HepG2 (cell line): ENCODE data around the gene MMP7. TPM values are rescaled to one million over a fixed set of nuclear protein-coding genes. Genes with fewer than 3 reads are reported as not detected.

Experiments
- ATRX ChIP-seq: sonication (generic); formaldehyde crosslinking; IDR thresholded peaks from 2 replicates; pipeline ENCODE4 v1.4.0; 2020; ENCODE audit warnings: missing genetic modification reagents, borderline replicate concordance
- FOXO1 ChIP-seq: sonication (generic); formaldehyde crosslinking; IDR thresholded peaks from 2 replicates; pipeline ENCODE4 v1.4.0; 2020; ENCODE audit warnings: missing genetic modification reagents
- FOXP1 ChIP-seq, 2 experiments: fragments of 450-650 bp in 1 of 2; IDR thresholded peaks; 2 replicates each; pipeline ENCODE4 v1.6.1; 2017 to 2018; ENCODE audit warnings: antibody characterized with exemption in 1 of 2
- HMGA1 ChIP-seq: sonication (generic); formaldehyde crosslinking; conservative IDR thresholded peaks from 2 replicates; pipeline ENCODE4 v1.4.0; 2020; ENCODE audit warnings: missing genetic modification reagents
- IKZF4 ChIP-seq: sonication (generic); formaldehyde crosslinking; IDR thresholded peaks from 2 replicates; pipeline ENCODE4 v1.5.1; 2020; ENCODE audit warnings: borderline replicate concordance, mild to moderate bottlenecking, low read depth, missing genetic modification reagents; ENCODE audit errors: not compliant biosample characterization
- JUN ChIP-seq: sonication (generic); formaldehyde crosslinking; IDR thresholded peaks from 2 replicates; pipeline ENCODE4 v1.4.0; 2020; ENCODE audit warnings: mild to moderate bottlenecking, missing genetic modification reagents
- MAFK ChIP-seq, 2 experiments: IDR thresholded peaks in 1 of 2; conservative IDR thresholded peaks in 1 of 2; 2 replicates each; pipeline ENCODE4 v1.6.1; 2011; ENCODE audit warnings: improper control_type of control experiment in 2 of 2, low read length in 2 of 2
- MBNL3 ChIP-seq: fragments of 250-450 bp; sonication (Bioruptor Pico); conservative IDR thresholded peaks from 2 replicates; pipeline ENCODE4 v1.8.0; 2022; ENCODE audit warnings: mild to moderate bottlenecking, inconsistent platforms
- MYNN ChIP-seq: sonication (generic); formaldehyde crosslinking; IDR thresholded peaks from 2 replicates; pipeline ENCODE4 v1.4.0; 2020; ENCODE audit warnings: mild to moderate bottlenecking, low read depth, missing genetic modification reagents
- NCOA5 ChIP-seq: sonication (generic); formaldehyde crosslinking; IDR thresholded peaks from 2 replicates; pipeline ENCODE4 v1.4.0; 2020; ENCODE audit warnings: missing genetic modification reagents
- NONO ChIP-seq, 2 experiments: fragments of 450-650 bp in 1 of 2; sonication (generic) in 1 of 2; formaldehyde crosslinking in 1 of 2; IDR thresholded peaks in 1 of 2; conservative IDR thresholded peaks in 1 of 2; 2 replicates each; pipeline versions ENCODE4 v1.6.1 to v1.8.0; 2017 to 2022; ENCODE audit warnings: mild to moderate bottlenecking in 1 of 2, missing genetic modification reagents in 1 of 2, moderate library complexity in 1 of 2
- SP1 ChIP-seq, 2 experiments: fragments of 450-650 bp in 1 of 2; sonication (generic) in 1 of 2; formaldehyde crosslinking in 1 of 2; IDR thresholded peaks; 2 replicates each; pipeline versions ENCODE4 v1.4.0 to v1.6.1; 2016 to 2020; ENCODE audit warnings: missing genetic modification reagents in 1 of 2
- TBL1XR1 ChIP-seq: fragments of 150-350 bp; IDR thresholded peaks from 2 replicates; pipeline ENCODE4 v1.6.1; 2014; ENCODE audit warnings: borderline replicate concordance, low read length; ENCODE audit not compliant: partially characterized antibody
- ZFX ChIP-seq: sonication (generic); formaldehyde crosslinking; IDR thresholded peaks from 2 replicates; pipeline ENCODE4 v1.4.0; 2020; ENCODE audit warnings: mild to moderate bottlenecking, low read depth, missing genetic modification reagents, moderate library complexity
- ZNF430 ChIP-seq: sonication (generic); formaldehyde crosslinking; IDR thresholded peaks from 2 replicates; pipeline ENCODE4 v1.9.0; 2021; ENCODE audit warnings: mild to moderate bottlenecking, missing genetic modification reagents
- ZNF468 ChIP-seq: sonication (generic); formaldehyde crosslinking; IDR thresholded peaks from 2 replicates; pipeline ENCODE4 v1.8.0; 2022; ENCODE audit warnings: mild to moderate bottlenecking, moderate library complexity, missing genetic modification reagents
- ZNF563 ChIP-seq: sonication (generic); formaldehyde crosslinking; IDR thresholded peaks from 2 replicates; pipeline ENCODE4 v1.8.0; 2022; ENCODE audit warnings: mild to moderate bottlenecking, moderate library complexity, missing genetic modification reagents
- ZNF564 ChIP-seq: sonication (generic); formaldehyde crosslinking; IDR thresholded peaks from 2 replicates; pipeline ENCODE4 v1.8.1; 2023; ENCODE audit warnings: mild to moderate bottlenecking, missing genetic modification reagents
- polyA plus RNA-seq, 8 experiments: library from polyadenylated mRNA; depleted of rRNA in 3 of 8; stranded (reverse) in 7 of 8; unstranded in 1 of 8; fragments of >200 nt; fragmentation: Illumina TruSeq in 4 of 8; extraction: Trizol in 4 of 8; gene quantifications; 2 replicates each; pipeline versions ENCODE4 v1.2.1 to v1.2.3, GENCODE V29; 2011 to 2016; ENCODE audit warnings: low read depth in 4 of 8, missing spikeins in 1 of 8, mixed read lengths in 1 of 8; ENCODE audit not compliant: insufficient read depth in 1 of 8
- total RNA-seq, 5 experiments: library from RNA; depleted of rRNA; stranded (reverse); fragments of >200 nt; fragmentation: Illumina TruSeq; extraction: Trizol; gene quantifications; 2 replicates each; pipeline ENCODE4 v1.2.3, GENCODE V29; 2016; ENCODE audit warnings: low read depth in 1 of 5
- TF ChIP-seq, protein P1 (sequence below), 2 experiments: sonication (generic) in 1 of 2; formaldehyde crosslinking in 1 of 2; IDR thresholded peaks; 2 replicates each; pipeline versions ENCODE4 v1.4.0 to v1.6.1; 2016 to 2020; ENCODE audit warnings: borderline replicate concordance in 1 of 2, low read depth in 1 of 2, mild to moderate bottlenecking in 1 of 2, missing genetic modification reagents in 1 of 2
- TF ChIP-seq, protein P2 (sequence below): sonication (generic); formaldehyde crosslinking; IDR thresholded peaks from 2 replicates; pipeline ENCODE4 v1.4.0; 2020; ENCODE audit warnings: low read depth, missing genetic modification reagents

MMP7 gene
- total and polyA plus RNA-seq, 2 of the 13 experiments (the other 11 are each of a cell fraction or from before 2014, with no cell fraction given), result 0.17 TPM; not detected in 1

GRCh38 chr11:102476812-102477211 lies 53.7 kb downstream of the MMP7 start (continued):
- TF ChIP-seq MYNN (CRISPR knock-in tag), result no peak
- TF ChIP-seq MBNL3 (CRISPR knock-in tag), result no peak
- TF ChIP-seq, protein P1, sequence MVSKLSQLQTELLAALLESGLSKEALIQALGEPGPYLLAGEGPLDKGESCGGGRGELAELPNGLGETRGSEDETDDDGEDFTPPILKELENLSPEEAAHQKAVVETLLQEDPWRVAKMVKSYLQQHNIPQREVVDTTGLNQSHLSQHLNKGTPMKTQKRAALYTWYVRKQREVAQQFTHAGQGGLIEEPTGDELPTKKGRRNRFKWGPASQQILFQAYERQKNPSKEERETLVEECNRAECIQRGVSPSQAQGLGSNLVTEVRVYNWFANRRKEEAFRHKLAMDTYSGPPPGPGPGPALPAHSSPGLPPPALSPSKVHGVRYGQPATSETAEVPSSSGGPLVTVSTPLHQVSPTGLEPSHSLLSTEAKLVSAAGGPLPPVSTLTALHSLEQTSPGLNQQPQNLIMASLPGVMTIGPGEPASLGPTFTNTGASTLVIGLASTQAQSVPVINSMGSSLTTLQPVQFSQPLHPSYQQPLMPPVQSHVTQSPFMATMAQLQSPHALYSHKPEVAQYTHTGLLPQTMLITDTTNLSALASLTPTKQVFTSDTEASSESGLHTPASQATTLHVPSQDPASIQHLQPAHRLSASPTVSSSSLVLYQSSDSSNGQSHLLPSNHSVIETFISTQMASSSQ (IDR thresholded peaks at IDR 0.05; ENCODE audit: low read depth), result peak; percentile 63; the same call in 1 of the 2 replicates
- TF ChIP-seq, protein P1 (CRISPR knock-in tag; IDR thresholded peaks at IDR 0.05; ENCODE audit: borderline replicate concordance), result peak; percentile 69; the same call in 1 of the 2 replicates
- peak; percentile 71; the same call in 1 of the 2 replicates for TF ChIP-seq FOXO1
- TF ChIP-seq FOXP1 (IDR thresholded peaks at IDR 0.05), result no peak
- peak; percentile 81 for TF ChIP-seq FOXP1 (CRISPR knock-in tag; IDR thresholded peaks at IDR 0.05)
- TF ChIP-seq JUN, result no peak
- peak; percentile 44; the same call in 1 of the 2 replicates for TF ChIP-seq ZNF430 (CRISPR knock-in tag)
- no peak for TF ChIP-seq TBL1XR1
- TF ChIP-seq NONO (IDR thresholded peaks at IDR 0.05), result no peak
- no peak for TF ChIP-seq NONO (CRISPR knock-in tag; conservative IDR thresholded peaks at IDR 0.05)
- peak in 1 of 2 experiments; percentile 48; a peak in 1 of 4 replicates for TF ChIP-seq MAFK (conservative IDR thresholded peaks at IDR 0.05 in 1 of 2, IDR thresholded peaks at IDR 0.05 in 1 of 2; ENCODE audit: low read length in 2 of 2)
- TF ChIP-seq HMGA1 (CRISPR knock-in tag), result no peak
- TF ChIP-seq, protein P2, sequence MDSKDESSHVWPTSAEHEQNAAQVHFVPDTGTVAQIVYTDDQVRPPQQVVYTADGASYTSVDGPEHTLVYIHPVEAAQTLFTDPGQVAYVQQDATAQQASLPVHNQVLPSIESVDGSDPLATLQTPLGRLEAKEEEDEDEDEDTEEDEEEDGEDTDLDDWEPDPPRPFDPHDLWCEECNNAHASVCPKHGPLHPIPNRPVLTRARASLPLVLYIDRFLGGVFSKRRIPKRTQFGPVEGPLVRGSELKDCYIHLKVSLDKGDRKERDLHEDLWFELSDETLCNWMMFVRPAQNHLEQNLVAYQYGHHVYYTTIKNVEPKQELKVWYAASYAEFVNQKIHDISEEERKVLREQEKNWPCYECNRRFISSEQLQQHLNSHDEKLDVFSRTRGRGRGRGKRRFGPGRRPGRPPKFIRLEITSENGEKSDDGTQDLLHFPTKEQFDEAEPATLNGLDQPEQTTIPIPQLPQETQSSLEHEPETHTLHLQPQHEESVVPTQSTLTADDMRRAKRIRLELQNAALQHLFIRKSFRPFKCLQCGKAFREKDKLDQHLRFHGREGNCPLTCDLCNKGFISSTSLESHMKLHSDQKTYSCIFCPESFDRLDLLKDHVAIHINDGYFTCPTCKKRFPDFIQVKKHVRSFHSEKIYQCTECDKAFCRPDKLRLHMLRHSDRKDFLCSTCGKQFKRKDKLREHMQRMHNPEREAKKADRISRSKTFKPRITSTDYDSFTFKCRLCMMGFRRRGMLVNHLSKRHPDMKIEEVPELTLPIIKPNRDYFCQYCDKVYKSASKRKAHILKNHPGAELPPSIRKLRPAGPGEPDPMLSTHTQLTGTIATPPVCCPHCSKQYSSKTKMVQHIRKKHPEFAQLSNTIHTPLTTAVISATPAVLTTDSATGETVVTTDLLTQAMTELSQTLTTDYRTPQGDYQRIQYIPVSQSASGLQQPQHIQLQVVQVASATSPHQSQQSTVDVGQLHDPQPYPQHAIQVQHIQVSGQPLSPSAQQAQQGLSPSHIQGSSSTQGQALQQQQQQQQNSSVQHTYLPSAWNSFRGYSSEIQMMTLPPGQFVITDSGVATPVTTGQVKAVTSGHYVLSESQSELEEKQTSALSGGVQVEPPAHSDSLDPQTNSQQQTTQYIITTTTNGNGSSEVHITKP (CRISPR knock-in tag), result 0 out of 2 replicates have a peak, but pooled peaks have one; percentile 34
- TF ChIP-seq ZNF468 (CRISPR knock-in tag), result no peak
- TF ChIP-seq ZNF564 (CRISPR knock-in tag), result peak; percentile 35; the same call in 1 of the 2 replicates
- no peak for TF ChIP-seq ZNF563 (CRISPR knock-in tag)
- TF ChIP-seq ZFX (CRISPR knock-in tag), result peak; percentile 71; the same call in 1 of the 2 replicates
- no peak for TF ChIP-seq SP1 (IDR thresholded peaks at IDR 0.05)
- no peak for TF ChIP-seq SP1 (CRISPR knock-in tag; IDR thresholded peaks at IDR 0.05)
- no peak for TF ChIP-seq IKZF4 (CRISPR knock-in tag)
- TF ChIP-seq ATRX (CRISPR knock-in tag), result no peak
- no peak for TF ChIP-seq NCOA5 (CRISPR knock-in tag)
